RWPE1 (cell line): ENCODE results near the gene PEX12.

Experiments used
- CTCF ChIA-PET: fragments of 350-600 bp; sonication (Branson Sonifier 250); formaldehyde crosslinking; extraction: SDS; loops from one replicate; lab custom pipeline; 2021; lab: Yijun Ruan, JAX
- POLR2A ChIA-PET: fragments of 400-600 bp; formaldehyde crosslinking; extraction: SDS; loops from one replicate; lab custom pipeline; 2020; ENCODE audit warnings: antibody characterized with exemption; ENCODE audit not compliant: low non-redundant PET; lab: Yijun Ruan, JAX
- DNase-seq: peaks from one replicate; pipeline ENCODE4 v3.0.0; 2012; ENCODE audit warnings: low spot score
- H3K27ac ChIP-seq: fragments of 450-650 bp; 2 replicates; pipeline ENCODE4 v1.5.1; 2017
- TF ChIP-seq, protein P1 (sequence below): fragments of 450-650 bp; conservative IDR thresholded peaks from 2 replicates; pipeline ENCODE4 v1.5.1; 2017; ENCODE audit warnings: low read depth, mild to moderate bottlenecking

Gene PEX12

GRCh38 chr17:35603674-35604073 lies 25.3 kb upstream of the PEX12 start:
- no peak overlapping the region for H3K27ac ChIP-seq
- no peak for DNase-seq
- CTCF ChIA-PET = interaction anchor here (1.7 kb wide), 1 partner anchor 10 kb away, joined by 6 read pairs; no protein-coding TSS in a partner anchor
- POLR2A ChIA-PET = no interaction called here
- TF ChIP-seq, protein P1, sequence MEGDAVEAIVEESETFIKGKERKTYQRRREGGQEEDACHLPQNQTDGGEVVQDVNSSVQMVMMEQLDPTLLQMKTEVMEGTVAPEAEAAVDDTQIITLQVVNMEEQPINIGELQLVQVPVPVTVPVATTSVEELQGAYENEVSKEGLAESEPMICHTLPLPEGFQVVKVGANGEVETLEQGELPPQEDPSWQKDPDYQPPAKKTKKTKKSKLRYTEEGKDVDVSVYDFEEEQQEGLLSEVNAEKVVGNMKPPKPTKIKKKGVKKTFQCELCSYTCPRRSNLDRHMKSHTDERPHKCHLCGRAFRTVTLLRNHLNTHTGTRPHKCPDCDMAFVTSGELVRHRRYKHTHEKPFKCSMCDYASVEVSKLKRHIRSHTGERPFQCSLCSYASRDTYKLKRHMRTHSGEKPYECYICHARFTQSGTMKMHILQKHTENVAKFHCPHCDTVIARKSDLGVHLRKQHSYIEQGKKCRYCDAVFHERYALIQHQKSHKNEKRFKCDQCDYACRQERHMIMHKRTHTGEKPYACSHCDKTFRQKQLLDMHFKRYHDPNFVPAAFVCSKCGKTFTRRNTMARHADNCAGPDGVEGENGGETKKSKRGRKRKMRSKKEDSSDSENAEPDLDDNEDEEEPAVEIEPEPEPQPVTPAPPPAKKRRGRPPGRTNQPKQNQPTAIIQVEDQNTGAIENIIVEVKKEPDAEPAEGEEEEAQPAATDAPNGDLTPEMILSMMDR = no peak

DNA sequence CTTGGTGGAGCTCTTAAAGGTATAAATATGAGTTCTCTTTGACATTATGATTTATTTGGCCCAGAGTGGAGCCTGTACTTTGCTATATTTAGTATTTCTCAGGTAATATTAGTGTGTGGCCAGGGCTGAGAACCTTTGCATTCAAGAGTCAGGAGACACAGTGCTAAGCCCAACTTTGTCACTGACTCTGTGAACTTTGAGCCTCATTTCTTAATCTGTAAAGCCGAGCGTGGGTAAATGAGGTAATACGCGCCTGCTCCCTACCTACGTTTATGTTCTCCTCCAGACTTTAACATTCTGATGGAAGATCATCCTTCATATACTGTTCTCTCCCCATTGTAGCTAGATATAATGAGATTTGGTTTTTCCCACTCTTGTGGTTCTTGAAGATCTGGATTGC lies 19.2 kb upstream of the PEX12 start:
- DNase-seq = no peak
- no peak overlapping the region for H3K27ac ChIP-seq
- TF ChIP-seq, protein P1 = no peak
- ChIA-PET POLR2A (no interaction called here), CTCF (no interaction called here)

DNA sequence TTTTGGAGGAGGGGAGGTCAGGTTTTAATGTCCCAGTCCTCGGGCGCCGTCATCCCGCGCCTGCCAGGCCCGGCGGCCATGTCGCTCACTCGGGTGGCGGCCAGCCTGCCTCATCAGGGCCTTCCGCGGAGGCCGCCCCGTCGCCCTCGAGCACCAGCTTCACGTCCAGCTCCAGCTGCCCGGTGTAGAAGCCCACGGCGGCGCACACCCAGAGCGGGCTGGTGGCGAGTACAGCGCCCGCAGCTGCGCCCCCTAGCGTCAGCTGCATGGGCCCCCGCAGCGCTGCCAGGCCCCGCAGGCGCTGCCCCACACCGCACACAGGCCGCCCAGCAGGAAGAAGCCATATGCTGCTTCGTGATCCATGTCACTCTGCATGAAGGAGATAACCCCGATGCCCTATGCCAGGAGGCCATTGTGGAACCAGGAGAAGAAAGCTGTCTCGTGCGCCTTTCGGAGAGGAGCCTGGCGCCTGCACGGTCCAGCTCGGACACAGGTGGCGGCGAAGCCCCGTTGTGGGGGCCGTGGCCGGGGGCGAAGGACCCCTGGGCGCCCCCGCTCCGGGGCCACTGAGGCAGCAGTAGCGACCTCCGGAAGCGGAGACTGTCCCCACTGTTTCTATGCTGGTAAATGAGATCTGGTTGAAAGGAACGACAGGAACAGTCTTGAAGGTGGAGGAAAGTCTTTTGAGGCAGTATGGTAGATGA lies 18.3 kb upstream of the PEX12 start:
- no peak for DNase-seq
- no peak overlapping the region for H3K27ac ChIP-seq
- POLR2A ChIA-PET = interaction anchor here (0.6 kb wide), 1 partner anchor 31 kb away, joined by 3 read pairs; no protein-coding TSS in a partner anchor
- TF ChIP-seq, protein P1 = peak; percentile 37
- CTCF ChIA-PET = interaction anchor here (0.6 to 0.7 kb wide), 2 partner anchors 129 to 340 kb away, joined by 3 read pairs; no protein-coding TSS in a partner anchor

DNA sequence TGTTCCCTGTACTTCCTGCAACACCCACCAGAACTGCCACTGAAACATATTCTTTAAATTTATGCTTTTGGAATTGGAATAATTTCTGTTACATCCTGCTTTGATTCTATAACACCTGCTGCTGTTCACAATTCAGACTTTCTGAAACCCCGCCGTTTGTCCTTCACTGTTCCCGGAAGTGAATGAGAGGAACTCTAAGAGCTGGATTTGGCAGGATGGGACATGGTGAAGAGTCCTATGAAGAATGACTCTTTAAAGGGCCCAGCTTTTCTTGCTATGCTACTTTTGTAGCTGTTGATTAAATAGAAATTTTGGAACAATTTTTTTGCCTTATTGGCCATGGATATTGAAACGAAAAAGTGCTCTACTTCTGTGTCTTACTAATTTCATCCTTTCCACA lies 17.7 kb upstream of the PEX12 start:
- ChIA-PET POLR2A (no interaction called here), CTCF (interaction anchor here (0.6 to 1.0 kb wide), 2 partner anchors 16 to 339 kb away, joined by 3 to 4 read pairs; no protein-coding TSS in a partner anchor)
- H3K27ac ChIP-seq = no peak overlapping the region
- TF ChIP-seq, protein P1 = no peak
- no peak for DNase-seq

- peak overlapping the region; percentile 97 for H3K27ac ChIP-seq
- CTCF ChIA-PET = interaction anchor here (0.6 to 1.2 kb wide), 3 partner anchors 19 to 110 kb away, joined by 3 to 4 read pairs (median 4); no protein-coding TSS in a partner anchor
- POLR2A ChIA-PET = interaction anchor here (0.6 to 0.7 kb wide), 2 partner anchors 10 to 198 kb away, joined by 4 read pairs; partner anchors contain the start of gene PEX12
- TF ChIP-seq, protein P1 = no peak
- DNase-seq = peak; percentile 89
These were observed 10.0 kb upstream of the PEX12 start for GRCh38 chr17:35588196-35588920.
